Natural killer cell (primary cell): ENCODE measurements around the gene ZNF519. TPM values are rescaled to one million over a fixed set of nuclear protein-coding genes. Genes with fewer than 3 reads are reported as not detected.
A peak's percentile ranks its signal among the peaks of the same experiment; 100 is the strongest.

Experiments used
- ATAC-seq, 3 donors: fragments of 150-1000 bp in 2 of 3; fragments of 200-7000 bp in 1 of 3; cut with Tn5 transposase; 1 replicate in 1 of 3; 2 replicates in 2 of 3; pipeline ENCODE4 v1.10.0; 2021; ENCODE audit warnings: mild to moderate bottlenecking in 2 of 3, moderate library complexity in 2 of 3
- DNase-seq, 2 donors: peaks; one replicate each; pipeline versions ENCODE4 v3.0.0 to v3.0.0-alpha.2; 2013 to 2021; ENCODE audit warnings: mixed read lengths in 1 of 2
- H3K27ac ChIP-seq: one replicate; pipeline ENCODE4 v1.5.1; 2013; ENCODE audit warnings: mild to moderate bottlenecking, low read length
- H3K27me3 ChIP-seq: one replicate; pipeline ENCODE4 v1.6.1; 2013; ENCODE audit warnings: low read length; ENCODE audit not compliant: control insufficient read depth, insufficient read depth
- H3K36me3 ChIP-seq: one replicate; pipeline ENCODE4 v1.6.1; 2013; ENCODE audit warnings: low read length; ENCODE audit not compliant: control insufficient read depth, insufficient read depth
- H3K4me1 ChIP-seq: one replicate; pipeline ENCODE4 v1.6.1; 2013; ENCODE audit warnings: low read length; ENCODE audit not compliant: control insufficient read depth, insufficient read depth
- H3K4me3 ChIP-seq: one replicate; pipeline ENCODE4 v1.5.1; 2013; ENCODE audit warnings: low read length
- H3K9me3 ChIP-seq: one replicate; pipeline ENCODE4 v1.6.1; 2013; ENCODE audit warnings: low read length; ENCODE audit not compliant: control insufficient read depth, insufficient read depth
- H3K27ac Mint-ChIP-seq, 2 donors: one replicate each; pipeline ENCODE4 v1.8.0; 2022; ENCODE audit warnings: mild to moderate bottlenecking in 2 of 2, mixed read lengths in 2 of 2, moderate library complexity in 1 of 2
- H3K27me3 Mint-ChIP-seq, 2 donors: one replicate each; pipeline ENCODE4 v1.8.0; 2022; ENCODE audit warnings: low read depth in 2 of 2, mixed read lengths in 2 of 2
- H3K36me3 Mint-ChIP-seq: one replicate; pipeline ENCODE4 v1.8.0; 2022; ENCODE audit warnings: mixed read lengths
- H3K4me1 Mint-ChIP-seq, 2 donors: one replicate each; pipeline ENCODE4 v1.8.0; 2022; ENCODE audit warnings: mixed read lengths in 2 of 2
- H3K4me3 Mint-ChIP-seq: one replicate; pipeline ENCODE4 v1.8.0; 2022; ENCODE audit warnings: mild to moderate bottlenecking, moderate library complexity, mixed read lengths
- H3K9me3 Mint-ChIP-seq, 2 donors: one replicate each; pipeline ENCODE4 v1.8.0; 2022; ENCODE audit warnings: mixed read lengths in 2 of 2
- CTCF ChIP-seq: fragments of 200-600 bp; IDR thresholded peaks from one replicate; pipeline ENCODE4 v1.8.0; 2022; ENCODE audit warnings: antibody characterized with exemption
- WGBS: methylation state at CpG from one replicate; pipeline ENCODE4 v1.1.7; 2013; ENCODE audit warnings: missing lambda C conversion rate; ENCODE audit not compliant: insufficient coverage; 5-methylcytosine and 5-hydroxymethylcytosine counted together
- intact Hi-C: fragments of 100-400 bp; cut with micrococcal nuclease; formaldehyde crosslinking; loops from one replicate; pipeline ENCODE4 v1.14.2; 2022
- total RNA-seq, 4 donors: library from RNA; stranded (reverse); fragments of 120-200 nt in 1 of 4; gene quantifications; one replicate each; pipeline versions ENCODE4 v1.2.3 to v1.2.4, GENCODE V29; 2013 to 2022

Gene ZNF519
- total RNA-seq, 3 donors from 2014 or later (not counting 1 experiment from before 2014, with no cell fraction given) = 7.7 to 11.4 (median 9.8) TPM

GRCh38 chr18:14104906-14105748, 27.1 kb downstream of the ZNF519 start:
- Mint-ChIP-seq H3K36me3 (peaks cover 20% of the 10 kb centered on the region), H3K4me1 (no peaks in the 10 kb centered on the region), H3K27me3 (no peaks in the 10 kb centered on the region), H3K9me3 (peaks cover 11 to 21% of the 10 kb centered on the region in 2 donors), H3K27ac (no peak overlapping the region), H3K4me3 (no peak overlapping the region)
- H3K9me3 ChIP-seq = peaks cover 26% of the 10 kb centered on the region
- intact Hi-C loops = no loop called here
- TF ChIP-seq CTCF = no peak
- H3K4me3 ChIP-seq = no peak overlapping the region
- no peaks in the 10 kb centered on the region for H3K36me3 ChIP-seq
- DNase-seq = no peak
- no peaks in the 10 kb centered on the region for H3K27me3 ChIP-seq
- 93% methylated on average over 3 of the region's 5 CpGs for WGBS
- H3K4me1 ChIP-seq = no peaks in the 10 kb centered on the region
- no peak for ATAC-seq
- no peak overlapping the region for H3K27ac ChIP-seq

- no peak overlapping the region for H3K4me3 Mint-ChIP-seq
- no peak for DNase-seq
Observed at GRCh38 chr18:14104201-14104600, 28.0 kb downstream of the ZNF519 start.

GRCh38 chr18:14100503-14101286, 31.5 kb downstream of the ZNF519 start:
- Mint-ChIP-seq H3K9me3 (peaks cover 6 to 17% of the 10 kb centered on the region in 2 donors), H3K4me1 (no peaks in the 10 kb centered on the region), H3K27me3 (no peaks in the 10 kb centered on the region), H3K4me3 (no peak overlapping the region), H3K36me3 (peaks cover 11% of the 10 kb centered on the region), H3K27ac (peak overlapping the region in 1 of 2 donors; percentile 31)
- Histone ChIP-seq H3K27me3 (no peaks in the 10 kb centered on the region), H3K4me3 (no peak overlapping the region), H3K4me1 (no peaks in the 10 kb centered on the region), H3K27ac (no peak overlapping the region), H3K36me3 (no peaks in the 10 kb centered on the region), H3K9me3 (peaks cover 6% of the 10 kb centered on the region)
- no peak for ATAC-seq
- WGBS = 94% methylated on average over 2 of the region's 4 CpGs
- intact Hi-C loops = no loop called here
- TF ChIP-seq CTCF = no peak
- DNase-seq = no peak

More at GRCh38 chr18:14104201-14104600, 28.0 kb downstream of the ZNF519 start:
- H3K27ac ChIP-seq = no peak overlapping the region
- H3K36me3 ChIP-seq = no peaks in the 10 kb centered on the region
- H3K27me3 Mint-ChIP-seq = no peaks in the 10 kb centered on the region
- ATAC-seq = no peak
- peaks cover 9 to 21% of the 10 kb centered on the region in 2 donors for H3K9me3 Mint-ChIP-seq
- H3K27me3 ChIP-seq = no peaks in the 10 kb centered on the region
- no CpG with 5 or more reads among the region's 2 CpGs for WGBS
- peaks cover 20% of the 10 kb centered on the region for H3K36me3 Mint-ChIP-seq
- H3K4me1 ChIP-seq = no peaks in the 10 kb centered on the region
- peaks cover 26% of the 10 kb centered on the region for H3K9me3 ChIP-seq
- H3K4me3 ChIP-seq = no peak overlapping the region
- H3K27ac Mint-ChIP-seq = no peak overlapping the region
- intact Hi-C loops = no loop called here
- TF ChIP-seq CTCF = no peak
- H3K4me1 Mint-ChIP-seq = no peaks in the 10 kb centered on the region
